ENCODE data around the gene TCF25.

Gene TCF25

DNA sequence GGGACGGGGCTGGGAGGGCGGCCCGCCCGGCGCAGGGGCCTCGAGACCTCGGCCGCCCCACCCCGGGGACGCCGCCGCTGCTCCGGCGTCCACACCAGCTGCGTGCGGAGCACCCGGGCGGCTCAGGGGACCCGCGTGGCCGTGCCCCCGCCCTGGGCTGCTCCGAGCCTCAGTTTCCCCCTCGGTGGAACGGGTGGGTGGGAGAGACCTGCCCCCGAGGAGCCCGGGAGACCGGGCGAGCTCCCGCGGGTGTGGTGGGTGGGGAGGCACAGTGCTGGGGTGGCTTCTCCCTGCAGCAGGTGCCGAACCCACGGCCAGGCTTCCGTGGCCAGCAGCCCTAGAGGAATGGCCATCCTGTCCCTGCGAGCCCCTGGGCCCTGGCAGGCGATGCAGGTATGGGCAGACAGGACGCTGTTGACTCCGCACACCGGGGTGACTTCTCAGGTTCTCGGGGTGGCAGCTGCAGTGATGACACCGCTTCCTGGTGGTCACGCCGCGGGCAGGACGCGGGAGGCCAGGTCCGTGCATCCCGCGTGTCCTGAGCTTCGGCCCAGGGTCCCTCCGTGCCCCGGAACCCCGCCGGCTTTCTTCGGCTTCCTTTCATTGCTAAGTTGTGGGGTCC is 75.8 kb downstream of the TCF25 start:
- no peak for DNase-seq

DNA sequence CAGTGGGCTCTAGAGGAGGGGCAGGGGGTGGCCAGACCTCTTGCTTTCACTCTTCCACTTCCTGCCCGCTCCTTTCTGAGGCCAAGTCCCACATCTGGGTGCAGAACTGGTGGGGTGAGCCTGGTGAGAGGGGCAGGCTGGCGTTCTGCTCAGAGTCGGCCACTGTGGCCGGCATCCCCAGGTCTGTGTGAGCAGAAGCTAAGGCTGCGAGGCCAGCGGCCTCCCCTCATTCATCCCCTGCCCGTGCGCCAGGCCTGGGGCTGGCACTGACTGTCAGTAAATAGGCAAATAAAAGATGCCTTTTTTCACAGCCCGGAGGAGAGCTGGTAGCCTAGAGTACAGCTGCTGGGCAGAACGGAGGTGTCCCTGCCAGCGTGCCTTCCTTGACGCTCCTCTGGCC is 76.4 kb downstream of the TCF25 start:
- DNase-seq = no peak

DNA sequence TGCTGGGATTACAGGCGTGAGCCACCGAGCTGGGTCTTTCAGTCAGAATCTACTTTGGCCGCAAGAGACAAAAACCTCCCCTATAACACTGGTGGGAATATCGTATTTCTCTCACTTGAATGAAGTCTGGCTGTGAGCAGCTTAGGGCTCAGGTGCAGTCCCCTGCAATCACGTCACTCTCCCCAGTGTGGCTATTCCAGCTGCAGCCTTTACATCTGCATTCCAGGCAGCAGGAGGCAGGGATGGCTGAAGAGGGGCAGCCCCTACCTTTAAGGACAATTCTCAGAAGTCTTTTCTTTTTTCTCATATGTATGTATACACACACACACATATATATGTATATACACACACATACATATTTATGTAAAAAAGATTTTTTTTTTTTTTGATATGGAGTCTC is 78.1 kb downstream of the TCF25 start:
- no peak for DNase-seq

DNA sequence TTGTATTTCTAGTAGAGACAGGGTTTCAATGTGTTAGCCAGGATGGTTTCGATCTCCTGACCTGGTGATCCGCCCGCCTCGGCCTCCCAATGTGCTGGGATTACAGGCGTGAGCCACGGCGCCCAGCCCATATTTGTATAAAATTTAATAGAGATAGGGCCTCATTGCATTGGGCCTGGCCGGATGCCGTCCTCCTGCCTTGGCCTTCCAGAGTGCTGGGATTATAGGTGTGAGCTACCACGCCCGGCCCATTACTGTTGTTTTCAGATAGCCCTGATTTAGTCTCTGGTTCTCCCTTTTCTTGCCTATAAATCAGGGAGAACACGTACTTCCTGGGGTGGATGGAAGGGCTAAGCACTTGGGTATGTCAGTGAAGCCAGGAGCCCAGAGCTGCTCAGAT is 78.7 kb downstream of the TCF25 start:
- DNase-seq = no peak

DNA sequence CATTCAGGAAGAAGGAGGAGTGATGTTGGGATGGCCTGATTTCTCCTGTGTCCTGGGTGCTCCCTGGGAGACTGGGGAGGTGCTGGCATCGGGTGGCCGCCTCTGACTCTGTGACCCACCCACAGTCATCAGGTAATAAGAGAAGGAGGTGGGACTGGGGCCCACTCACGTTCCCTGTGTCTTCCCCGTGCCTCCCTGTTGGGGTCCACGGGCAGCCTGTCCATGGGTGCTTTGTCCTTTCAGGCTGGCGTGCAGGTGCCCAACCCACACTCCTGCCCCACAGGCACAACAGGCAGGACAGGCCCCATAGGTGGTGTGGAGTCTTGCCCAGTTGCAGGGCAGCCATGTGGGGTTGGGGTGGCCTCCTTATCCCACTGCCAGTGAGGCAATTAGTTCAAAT is 79.2 kb downstream of the TCF25 start:
- DNase-seq = no peak

DNA sequence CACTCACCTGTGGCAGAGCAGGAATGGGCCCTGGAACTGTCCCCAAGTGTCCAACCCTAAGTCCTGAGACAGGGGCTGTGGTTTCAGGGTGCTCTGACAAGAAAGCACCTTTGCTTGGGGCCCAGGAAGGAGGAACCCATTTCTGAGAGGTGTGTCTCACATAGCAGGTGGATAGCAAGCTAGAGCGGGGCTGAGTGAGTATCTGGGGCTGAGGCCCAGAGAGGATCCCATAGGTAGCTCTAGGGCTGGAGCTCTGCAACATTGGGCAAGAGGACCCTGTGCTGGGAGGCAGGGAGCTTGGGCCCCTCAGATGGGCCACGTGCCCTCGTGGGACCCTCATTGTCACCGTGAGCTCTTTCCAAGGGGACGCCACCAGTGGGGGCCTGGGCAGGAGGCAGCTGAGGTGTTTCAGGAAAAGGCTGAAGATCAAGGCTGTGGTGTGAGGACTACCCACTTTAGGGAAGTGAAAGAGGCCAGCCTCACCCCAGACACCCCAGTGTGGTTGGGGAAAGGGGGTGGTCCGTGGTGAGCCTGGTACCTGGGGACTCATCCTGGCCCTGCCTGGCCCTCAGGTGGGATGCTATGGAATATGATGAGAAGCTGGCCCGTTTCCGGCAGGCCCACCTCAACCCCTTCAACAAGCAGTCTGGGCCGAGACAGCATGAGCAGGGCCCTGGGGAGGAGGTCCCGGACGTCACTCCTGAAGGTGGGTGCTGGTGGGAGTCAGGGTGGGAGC is 80.4 kb downstream of the TCF25 start:
- no peak for DNase-seq

DNA sequence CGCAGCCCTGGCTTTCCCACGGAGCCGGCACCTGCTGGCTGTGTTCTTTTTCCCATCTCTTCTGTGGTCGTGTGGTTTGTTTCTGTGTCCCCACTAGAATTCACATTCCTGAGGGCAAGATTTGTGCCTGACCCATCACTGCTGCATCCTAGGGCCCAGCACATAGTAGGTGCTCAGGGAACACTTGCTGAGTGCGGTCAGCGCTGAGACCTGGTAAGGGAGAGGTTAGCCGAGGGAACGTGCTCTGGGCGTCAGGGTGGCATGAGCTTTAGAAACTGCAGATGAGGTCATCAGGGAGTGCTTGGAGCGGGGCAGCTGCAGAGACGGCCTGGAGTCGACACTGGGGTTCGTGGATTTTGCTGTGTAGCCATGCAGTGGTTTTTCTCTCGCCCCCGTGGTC is 81.1 kb downstream of the TCF25 start:
- no peak for DNase-seq

DNA sequence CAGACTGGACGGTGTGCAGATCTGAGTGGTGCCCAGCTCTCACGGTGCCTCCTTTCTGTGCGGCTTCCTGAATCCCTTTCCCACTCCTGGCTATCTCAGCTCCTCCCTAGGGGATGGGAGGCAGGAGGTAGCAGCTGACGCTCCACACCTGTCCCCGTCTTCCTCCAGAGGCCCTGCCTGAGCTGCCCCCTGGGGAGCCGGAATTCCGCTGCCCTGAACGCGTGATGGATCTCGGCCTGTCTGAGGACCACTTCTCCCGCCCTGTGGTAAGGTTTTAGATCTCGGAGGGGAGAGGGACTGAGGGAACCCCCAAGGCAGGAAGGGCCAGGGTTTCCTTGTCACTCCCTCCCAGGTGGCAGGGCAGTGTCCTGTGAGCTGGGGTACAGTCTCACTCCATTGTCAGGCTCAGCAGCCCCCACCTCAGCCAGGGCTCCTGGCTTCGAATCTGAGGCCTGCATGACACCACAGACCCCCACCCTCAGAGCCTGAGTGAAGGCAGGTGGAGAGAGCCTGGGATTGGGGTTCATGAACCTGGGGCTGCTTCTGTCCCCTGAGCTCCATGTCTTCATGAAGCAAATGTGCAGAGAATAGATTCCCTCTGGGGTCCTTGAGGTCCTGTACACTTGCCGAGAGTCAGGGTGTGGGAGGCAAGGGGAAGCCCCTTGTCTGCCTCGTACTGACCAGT is 81.8 kb downstream of the TCF25 start:
- no peak for DNase-seq

DNA sequence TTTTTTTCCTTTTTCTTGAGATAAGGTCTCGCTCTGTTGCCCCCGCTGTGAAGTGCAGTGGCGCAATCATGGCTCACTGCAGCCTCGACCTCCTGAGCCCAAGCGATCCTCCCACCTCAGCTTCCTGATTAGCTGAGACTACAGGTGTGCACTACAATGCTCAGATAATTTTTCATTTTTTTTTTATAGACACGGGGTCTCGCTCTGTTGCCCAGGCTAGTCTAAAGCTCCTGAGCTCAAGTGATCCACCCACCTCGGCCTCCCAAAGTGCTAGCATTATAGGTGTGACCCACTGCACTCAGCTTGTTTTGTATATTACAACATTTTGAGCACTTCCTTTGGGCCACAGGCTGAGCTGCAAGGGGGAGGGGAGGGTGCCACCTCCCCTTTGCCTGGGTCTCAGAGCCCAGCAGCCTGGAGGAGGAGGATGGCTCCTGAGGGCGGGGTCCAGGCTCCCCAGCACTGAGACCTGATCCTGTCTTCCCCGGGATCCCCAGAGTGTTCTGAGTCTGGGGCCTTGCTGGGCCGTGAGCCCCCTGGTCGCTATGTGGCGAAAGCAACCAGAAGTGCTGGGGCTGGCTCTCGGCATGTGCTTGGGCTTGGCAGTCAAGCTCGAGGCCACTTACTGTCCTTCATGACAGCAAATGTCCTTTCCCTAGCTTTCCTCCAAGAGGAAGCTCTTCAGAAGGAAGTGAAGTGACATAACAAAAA is 83.3 kb downstream of the TCF25 start:
- peak; percentile 62 for DNase-seq

DNA sequence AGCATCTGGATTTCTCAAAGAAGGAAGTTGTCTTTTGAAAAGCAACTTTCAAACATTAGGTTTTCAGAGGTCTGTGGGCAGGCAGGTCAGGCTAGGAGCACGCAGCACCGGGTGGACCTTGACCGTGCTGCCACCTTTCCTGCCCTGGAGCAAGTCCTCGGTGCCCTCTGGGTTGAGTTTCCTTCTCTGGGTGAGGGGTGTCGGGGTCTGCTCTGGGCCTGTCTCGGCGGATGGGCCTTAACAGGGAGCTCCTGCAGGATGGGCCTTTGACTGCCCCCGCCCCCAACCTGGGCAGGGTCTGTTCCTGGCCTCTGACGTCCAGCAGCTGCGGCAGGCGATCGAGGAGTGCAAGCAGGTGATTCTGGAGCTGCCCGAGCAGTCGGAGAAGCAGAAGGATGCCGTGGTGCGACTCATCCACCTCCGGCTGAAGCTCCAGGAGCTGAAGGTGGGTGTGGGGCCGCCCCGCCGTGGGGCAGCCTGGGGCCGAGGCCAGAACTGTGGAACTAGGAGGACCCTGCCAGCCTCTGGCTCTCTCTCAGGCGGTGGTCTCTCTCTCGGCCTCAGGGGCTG is 83.9 kb downstream of the TCF25 start:
- no peak for DNase-seq

DNA sequence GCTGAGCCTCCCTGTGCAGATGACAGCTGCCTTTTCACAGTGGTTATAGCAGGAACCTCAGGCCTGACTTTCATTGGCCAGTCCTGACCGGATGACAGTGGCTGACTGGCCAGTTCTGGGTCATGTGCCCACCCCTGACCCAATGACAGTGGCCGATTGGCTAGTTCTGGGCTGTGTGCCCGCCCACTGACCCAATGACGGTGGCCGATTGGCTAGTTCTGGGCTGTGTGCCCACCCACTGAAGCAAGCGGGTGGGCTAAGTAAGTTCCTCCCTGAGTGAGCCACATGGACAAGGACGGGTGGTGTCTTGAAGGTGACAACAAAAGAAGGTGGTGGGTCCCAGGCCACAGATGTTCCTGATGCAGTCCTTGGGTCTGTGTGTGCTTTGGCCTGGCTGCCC is 84.7 kb downstream of the TCF25 start:
- DNase-seq = peak; percentile 61

DNA sequence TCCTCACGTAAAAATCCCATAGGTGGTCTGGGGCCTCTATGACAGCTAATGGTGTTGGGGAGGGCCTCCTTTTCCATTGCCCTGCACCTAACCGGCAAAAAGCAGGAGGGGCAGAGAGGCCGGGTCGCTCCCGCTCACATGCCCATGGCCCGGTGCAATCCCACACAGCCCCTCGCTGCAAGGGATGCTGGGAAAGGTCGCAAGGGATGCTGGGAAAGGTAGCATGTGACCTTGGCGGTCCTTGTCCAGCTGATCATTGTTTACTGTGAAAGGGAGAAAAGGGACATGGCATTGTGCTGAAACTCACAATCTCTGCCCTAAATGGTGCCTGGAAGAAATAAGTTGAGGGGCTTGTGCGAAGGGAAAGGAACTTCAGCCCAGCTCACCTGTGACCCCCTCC is 85.2 kb downstream of the TCF25 start:
- DNase-seq = no peak

DNA sequence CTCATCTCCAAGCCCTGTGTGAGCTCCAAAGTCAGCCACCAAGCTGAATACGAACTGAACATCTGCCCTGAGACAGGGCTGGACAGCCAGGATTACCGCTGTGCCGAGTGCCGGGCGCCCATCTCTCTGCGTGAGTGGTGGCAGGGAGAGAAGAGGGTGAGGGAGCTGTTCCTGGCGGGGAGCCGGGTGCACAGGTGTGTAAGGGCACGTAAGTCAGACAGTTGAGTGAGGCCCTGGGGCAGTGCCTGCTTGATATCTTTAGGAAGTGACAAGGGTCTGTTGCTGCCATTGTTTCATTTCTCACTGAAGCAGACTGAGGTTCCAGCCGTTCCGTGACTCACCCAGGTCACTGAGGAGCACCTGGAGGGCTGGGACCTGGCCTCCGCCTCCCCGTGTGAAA is 87.6 kb downstream of the TCF25 start:
- no peak for DNase-seq

Measured in suppressor macrophage treated with lipopolysaccharide for 4 hours (primary cell).